HL-60/S4 treated with retinoic acid at 250 ng/mL for 4 days and 3 days (cell line): Measurements from ENCODE around the gene TENT5A.

Source experiments
- in situ Hi-C: fragments of 300-500 bp; cut with MboI; formaldehyde crosslinking; loops from 2 replicates; pipeline ENCODE4 v1.7.0; 2022; ENCODE audit warnings: low sequenced_read_pairs

Gene TENT5A

GRCh38 chr6:81772741-81773140 lies 20.3 kb upstream of the TENT5A start:
- in situ Hi-C loops: no loop called here

GRCh38 chr6:81771097-81771496 lies 18.6 kb upstream of the TENT5A start:
- in situ Hi-C loops: no loop called here

- in situ Hi-C loops: no loop called here
These were observed 17.9 kb upstream of the TENT5A start for GRCh38 chr6:81770381-81770780.

GRCh38 chr6:81769824-81770223 lies 17.3 kb upstream of the TENT5A start:
- in situ Hi-C loops: no loop called here

GRCh38 chr6:81768150-81768942 lies 15.9 kb upstream of the TENT5A start:
- in situ Hi-C loops: no loop called here

GRCh38 chr6:81767163-81767891 lies 14.8 kb upstream of the TENT5A start:
- in situ Hi-C loops: no loop called here

- in situ Hi-C loops: no loop called here
These were observed 14.1 kb upstream of the TENT5A start for GRCh38 chr6:81766482-81767069.

GRCh38 chr6:81764531-81764930 lies 12.1 kb upstream of the TENT5A start:
- in situ Hi-C loops: no loop called here

GRCh38 chr6:81763968-81764367 lies 11.5 kb upstream of the TENT5A start:
- in situ Hi-C loops: no loop called here

- in situ Hi-C loops: no loop called here
These were observed 10.6 kb upstream of the TENT5A start for GRCh38 chr6:81763051-81763450.

- in situ Hi-C loops: no loop called here
These were observed 10.1 kb upstream of the TENT5A start for GRCh38 chr6:81762606-81763005.

- in situ Hi-C loops: no loop called here
These were observed 9.7 kb upstream of the TENT5A start for GRCh38 chr6:81762132-81762531.

- in situ Hi-C loops: no loop called here
These were observed 8.7 kb upstream of the TENT5A start for GRCh38 chr6:81761197-81761596.

- in situ Hi-C loops: loop anchor here (10.0 kb wide), 1 partner anchor 205 kb away; no protein-coding TSS in a partner anchor
These were observed 7.3 kb upstream of the TENT5A start for GRCh38 chr6:81759782-81760181.

GRCh38 chr6:81758221-81758620 lies 5.7 kb upstream of the TENT5A start:
- in situ Hi-C loops: loop anchor here (10.0 kb wide), 1 partner anchor 207 kb away; no protein-coding TSS in a partner anchor

GRCh38 chr6:81756690-81757089 lies 4.2 kb upstream of the TENT5A start:
- in situ Hi-C loops: loop anchor here (10.0 kb wide), 1 partner anchor 208 kb away; no protein-coding TSS in a partner anchor

GRCh38 chr6:81755551-81755950 lies 3.1 kb upstream of the TENT5A start:
- in situ Hi-C loops: loop anchor here (10.0 kb wide), 1 partner anchor 209 kb away; no protein-coding TSS in a partner anchor

GRCh38 chr6:81754906-81755305 lies 2.4 kb upstream of the TENT5A start:
- in situ Hi-C loops: loop anchor here (10.0 kb wide), 1 partner anchor 210 kb away; no protein-coding TSS in a partner anchor

GRCh38 chr6:81753711-81754577 lies 1.5 kb upstream of the TENT5A start:
- in situ Hi-C loops: loop anchor here (10.0 kb wide), 1 partner anchor 211 kb away; no protein-coding TSS in a partner anchor

GRCh38 chr6:81752921-81753710 lies 635 bp upstream of the TENT5A start:
- in situ Hi-C loops: loop anchor here (10.0 kb wide), 1 partner anchor 212 kb away; no protein-coding TSS in a partner anchor
